CD4-positive, alpha-beta T cell treated with Interleukin-21 for 1 hour (primary cell): ENCODE results near the gene ARHGEF16.

Experiments used
- DNase-seq: peaks from one replicate; pipeline ENCODE4 v3.0.0-alpha.2; 2020

ARHGEF16 gene

GRCh38 chr1:3457910-3458883, 3.7 kb downstream of the ARHGEF16 start:
- no peak for DNase-seq

- DNase-seq: no peak
These were observed 4.8 kb downstream of the ARHGEF16 start for GRCh38 chr1:3459051-3459908.

- DNase-seq: no peak
These were observed 5.6 kb downstream of the ARHGEF16 start for GRCh38 chr1:3459940-3460671.

GRCh38 chr1:3460672-3461131, 6.2 kb downstream of the ARHGEF16 start:
- no peak for DNase-seq

GRCh38 chr1:3461238-3461933, 6.9 kb downstream of the ARHGEF16 start:
- no peak for DNase-seq

- no peak for DNase-seq
These were observed 7.4 kb downstream of the ARHGEF16 start for GRCh38 chr1:3461934-3462275.

GRCh38 chr1:3462356-3463012, 8.0 kb downstream of the ARHGEF16 start:
- DNase-seq: no peak

- no peak for DNase-seq
These were observed 8.5 kb downstream of the ARHGEF16 start for GRCh38 chr1:3463013-3463385.

- DNase-seq: no peak
These were observed 9.0 kb downstream of the ARHGEF16 start for GRCh38 chr1:3463408-3463863.

- DNase-seq: no peak
These were observed 9.6 kb downstream of the ARHGEF16 start for GRCh38 chr1:3463891-3464648.

GRCh38 chr1:3464649-3465025, 10.2 kb downstream of the ARHGEF16 start:
- DNase-seq: no peak

GRCh38 chr1:3465091-3465934, 10.8 kb downstream of the ARHGEF16 start:
- DNase-seq: no peak

GRCh38 chr1:3465935-3466321, 11.5 kb downstream of the ARHGEF16 start:
- no peak for DNase-seq

GRCh38 chr1:3466366-3467075, 12.1 kb downstream of the ARHGEF16 start:
- no peak for DNase-seq

GRCh38 chr1:3467096-3468036, 12.9 kb downstream of the ARHGEF16 start:
- no peak for DNase-seq

- no peak for DNase-seq
These were observed 14.0 kb downstream of the ARHGEF16 start for GRCh38 chr1:3468236-3469103.
